ENCODE data around the gene FNBP1.

FNBP1 gene

DNA sequence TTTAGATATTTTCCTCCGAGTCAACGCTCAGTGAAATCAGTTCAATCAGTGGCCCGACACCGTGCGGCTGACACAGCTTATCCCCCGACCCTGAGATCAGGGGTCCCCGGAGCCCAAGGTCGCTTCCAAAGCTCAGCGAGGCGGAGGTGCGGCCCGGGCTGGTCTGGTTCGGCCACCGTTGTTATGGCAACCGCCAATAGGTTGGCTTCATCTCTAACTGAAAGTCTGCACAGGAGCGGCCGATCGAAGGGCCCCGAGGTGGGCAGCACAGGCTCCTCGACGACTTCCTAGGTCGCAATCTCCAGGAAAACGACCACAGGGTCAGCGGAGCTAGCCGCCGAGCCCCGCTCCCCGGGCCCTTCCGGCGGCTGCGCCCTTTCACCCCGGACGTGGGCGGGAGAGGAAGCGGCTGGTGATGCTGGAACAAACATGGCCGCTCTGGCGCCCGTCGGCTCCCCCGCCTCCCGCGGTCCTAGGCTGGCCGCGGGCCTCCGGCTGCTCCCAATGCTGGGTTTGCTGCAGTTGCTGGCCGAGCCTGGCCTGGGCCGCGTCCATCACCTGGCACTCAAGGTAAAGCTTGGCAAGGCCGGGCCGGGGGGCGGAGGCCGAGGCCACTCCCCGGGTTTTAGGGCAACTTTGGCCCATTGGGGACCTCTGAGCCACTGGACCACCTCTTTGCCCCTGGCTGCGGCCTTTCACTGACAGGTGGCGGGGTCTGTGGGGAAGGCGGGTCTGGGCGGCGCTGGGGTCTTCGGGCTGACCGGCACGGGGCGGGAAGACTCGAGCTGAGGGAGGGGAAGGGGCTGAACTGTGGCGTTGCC is 10.7 kb upstream of the FNBP1 start, which contains the start of gene GPR107:
TSS of gene GPR107 (plus strand) at position 403 of the 821 bp plus-strand sequence. CDS start at position 430, 27 bp downstream.
- no peak for DNase-seq (ENCODE audit: low read depth, low spot score)
- H3K9ac ChIP-seq (ENCODE audit: insufficient read length): peak within 1 kb of the TSS; percentile 88
- peak within 1 kb of the TSS; percentile 93 for H3K4me3 ChIP-seq
- peak within 1 kb of the TSS; percentile 35; the same call in 1 of the 2 replicates for H3K27ac ChIP-seq
- no peaks in the 10 kb centered on the region for H3K9me3 ChIP-seq (ENCODE audit: low read depth, low read length)
- TF ChIP-seq POLR2AphosphoS5 (IDR thresholded peaks at IDR 0.05; ENCODE audit: borderline replicate concordance, low read depth, low read length) (peak; percentile 91), EZH2 (IDR thresholded peaks at IDR 0.05) (no peak)
- H3K36me3 ChIP-seq (ENCODE audit: insufficient read depth, low read length): no peaks in the 10 kb centered on the region; the same call in 1 of the 2 replicates

DNA sequence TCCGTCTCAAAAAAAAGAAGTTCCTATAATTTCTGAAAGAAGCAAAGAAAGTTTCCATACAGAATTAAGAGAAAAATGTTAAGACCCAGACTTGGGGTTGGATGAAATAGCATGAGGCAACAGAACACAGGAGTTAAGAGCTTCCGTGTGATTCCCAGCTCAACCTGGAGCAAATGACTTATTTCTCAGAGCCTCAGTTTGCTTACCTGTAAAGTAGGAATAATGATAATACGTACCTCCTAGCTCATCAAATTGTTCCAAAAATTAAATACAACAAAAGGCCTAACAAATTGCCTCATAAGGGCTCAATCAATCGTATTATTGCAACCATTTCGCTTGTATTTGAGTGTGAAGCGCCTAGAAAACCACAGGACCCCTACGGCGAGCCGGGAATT is 10.1 kb upstream of the FNBP1 start:
- peak overlapping the region; percentile 88 for H3K9ac ChIP-seq (ENCODE audit: insufficient read length)
- no peak for DNase-seq (ENCODE audit: low read depth, low spot score)
- H3K36me3 ChIP-seq (ENCODE audit: insufficient read depth, low read length): no peaks in the 10 kb centered on the region; the same call in 1 of the 2 replicates
- TF ChIP-seq EZH2 (IDR thresholded peaks at IDR 0.05): no peak
- TF ChIP-seq POLR2AphosphoS5 (IDR thresholded peaks at IDR 0.05; ENCODE audit: borderline replicate concordance, low read depth, low read length): no peak
- TF ChIP-seq FOXP2 (optimal IDR thresholded peaks at IDR 0.05; ENCODE audit: control extremely low read depth, extremely low read length, insufficient read depth): no peak
- H3K9me3 ChIP-seq (ENCODE audit: low read depth, low read length): no peaks in the 10 kb centered on the region
- H3K4me3 ChIP-seq: peak overlapping the region; percentile 93
- 0 out of 2 replicates have a peak overlapping the region, but pooled peaks have one; percentile 3 for H3K27ac ChIP-seq

DNA sequence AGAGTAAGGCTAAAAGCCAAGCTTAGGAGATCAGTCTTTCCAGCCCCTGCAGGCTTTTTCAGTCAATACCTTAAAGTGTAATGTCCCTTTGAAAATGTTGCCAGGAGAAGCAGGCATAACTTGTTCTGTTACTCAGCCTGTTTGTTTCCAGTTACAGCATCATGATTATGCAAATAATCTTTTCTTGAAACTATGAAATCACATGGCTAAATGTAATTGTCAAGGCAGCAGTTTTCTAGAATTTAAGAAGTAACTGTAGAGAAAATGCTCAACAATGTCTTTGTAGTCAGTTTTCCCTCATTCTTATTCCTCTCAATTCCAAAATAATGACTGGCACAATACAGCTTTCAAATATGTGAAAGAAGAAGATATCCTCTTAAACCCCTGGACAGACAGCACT is 8.9 kb upstream of the FNBP1 start:
- TF ChIP-seq EZH2 (IDR thresholded peaks at IDR 0.05) (no peak), POLR2AphosphoS5 (IDR thresholded peaks at IDR 0.05; ENCODE audit: borderline replicate concordance, low read depth, low read length) (no peak), FOXP2 (optimal IDR thresholded peaks at IDR 0.05; ENCODE audit: control extremely low read depth, extremely low read length, insufficient read depth) (no peak)
- DNase-seq (ENCODE audit: low read depth, low spot score): no peak
- Histone ChIP-seq H3K9ac (ENCODE audit: insufficient read length) (peak overlapping the region; percentile 37), H3K4me3 (peak overlapping the region; percentile 37), H3K9me3 (ENCODE audit: low read depth, low read length) (no peaks in the 10 kb centered on the region), H3K27ac (peak overlapping the region; percentile 1; the same call in 1 of the 2 replicates), H3K36me3 (ENCODE audit: insufficient read depth, low read length) (no peaks in the 10 kb centered on the region)

DNA sequence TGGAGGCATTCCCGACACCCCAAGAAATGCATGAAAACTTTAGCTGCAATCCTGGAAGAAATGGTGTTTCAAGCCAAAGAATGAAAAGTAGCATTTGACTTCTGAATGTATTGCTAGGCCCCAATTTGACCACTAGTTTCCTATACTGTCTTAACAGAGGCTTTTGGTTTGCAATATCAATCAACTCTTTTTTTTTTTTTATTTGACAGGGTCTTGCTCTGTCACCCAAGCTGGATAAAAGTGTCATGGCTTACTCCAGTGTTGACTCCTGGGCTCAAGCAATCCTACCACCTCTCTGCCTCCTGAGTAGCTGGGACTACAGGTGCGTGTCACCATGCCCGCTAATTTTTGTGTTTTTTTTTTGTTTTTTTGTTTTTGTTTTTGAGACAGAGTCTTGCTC is 7.5 kb upstream of the FNBP1 start:
- Histone ChIP-seq H3K9me3 (ENCODE audit: low read depth, low read length) (no peaks in the 10 kb centered on the region), H3K36me3 (ENCODE audit: insufficient read depth, low read length) (no peaks in the 10 kb centered on the region), H3K27ac (peak overlapping the region; percentile 29), H3K9ac (ENCODE audit: insufficient read length) (no peak overlapping the region), H3K4me3 (no peak overlapping the region)
- TF ChIP-seq EZH2 (IDR thresholded peaks at IDR 0.05): no peak
- DNase-seq (ENCODE audit: low read depth, low spot score): no peak

DNA sequence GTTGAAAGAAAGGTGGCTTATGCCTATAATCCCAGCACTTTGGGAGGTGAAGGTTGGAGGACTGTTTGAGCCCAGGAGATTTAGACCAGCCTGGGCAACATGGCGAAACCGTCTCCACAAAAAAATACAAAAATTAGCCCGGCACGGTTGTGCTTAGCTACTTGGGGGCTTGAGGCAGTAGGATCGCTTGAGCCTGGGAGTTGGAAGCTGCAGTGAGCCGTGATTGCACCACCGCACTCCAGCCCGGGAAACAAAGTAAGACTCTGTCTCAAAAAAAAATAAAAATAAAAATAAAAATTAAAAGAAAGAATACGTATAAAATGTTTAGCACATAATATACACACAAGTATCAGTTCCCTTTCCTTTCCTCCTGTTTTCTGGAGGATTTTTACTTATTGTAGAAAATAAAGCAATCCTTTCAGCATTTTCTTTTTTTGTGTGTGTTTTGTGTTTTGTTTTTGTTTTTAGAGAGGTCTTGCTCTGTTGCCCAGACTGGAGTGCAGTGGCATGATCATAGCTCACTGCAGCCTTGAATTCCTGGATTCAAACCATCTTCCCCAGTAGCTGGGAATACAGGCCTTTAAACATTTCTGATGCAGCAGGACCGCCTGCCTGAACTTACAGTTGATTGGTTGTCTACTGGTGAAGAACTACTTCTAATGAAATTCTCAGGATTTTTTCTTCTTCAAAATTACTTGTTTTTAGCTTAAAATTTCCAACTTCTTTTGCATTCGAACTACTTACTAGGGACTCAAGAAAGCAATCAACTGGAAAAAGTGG is 6.6 kb upstream of the FNBP1 start:
- DNase-seq (ENCODE audit: low read depth, low spot score): no peak
- TF ChIP-seq EZH2 (IDR thresholded peaks at IDR 0.05) (no peak), POLR2AphosphoS5 (IDR thresholded peaks at IDR 0.05; ENCODE audit: borderline replicate concordance, low read depth, low read length) (no peak), FOXP2 (optimal IDR thresholded peaks at IDR 0.05; ENCODE audit: control extremely low read depth, extremely low read length, insufficient read depth) (no peak)
- H3K27ac ChIP-seq: peak overlapping the region; percentile 29
- H3K4me3 ChIP-seq: no peak overlapping the region
- H3K36me3 ChIP-seq (ENCODE audit: insufficient read depth, low read length): no peaks in the 10 kb centered on the region
- no peaks in the 10 kb centered on the region for H3K9me3 ChIP-seq (ENCODE audit: low read depth, low read length)
- no peak overlapping the region for H3K9ac ChIP-seq (ENCODE audit: insufficient read length)

DNA sequence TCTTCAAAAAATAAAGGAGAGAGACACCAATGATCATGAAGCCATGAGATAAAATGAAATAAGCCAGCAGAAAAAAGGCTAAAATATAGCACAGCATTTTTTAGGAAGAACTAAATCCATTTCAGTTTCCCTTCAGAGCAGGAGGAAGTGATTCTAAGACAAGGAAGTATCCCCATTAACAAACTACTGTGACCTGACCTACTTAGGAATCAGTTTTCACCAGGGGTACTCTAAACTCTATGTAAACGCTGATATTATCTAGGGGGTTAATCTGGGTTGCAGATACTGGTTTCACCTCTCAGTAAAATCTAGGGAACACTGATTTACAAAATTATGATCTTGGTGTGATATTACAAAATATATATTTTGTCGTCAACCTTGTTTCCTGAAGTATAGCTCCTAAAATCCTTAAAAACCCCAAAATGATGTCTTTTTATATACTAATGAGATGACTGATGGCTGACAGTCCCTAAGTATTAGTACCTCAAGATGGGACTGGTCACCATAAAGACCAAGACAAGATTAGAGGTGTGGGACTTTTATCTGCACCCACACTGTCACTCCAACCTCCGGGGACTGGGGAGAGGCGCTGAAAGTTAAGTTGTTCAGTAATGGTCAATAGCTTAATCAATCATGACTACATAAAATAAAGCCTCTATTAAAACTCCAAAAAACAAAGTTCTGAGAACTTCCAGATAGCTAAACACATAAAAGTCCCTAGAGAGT is 2.9 kb upstream of the FNBP1 start:
- TF ChIP-seq EZH2 (IDR thresholded peaks at IDR 0.05): no peak
- TF ChIP-seq POLR2AphosphoS5 (IDR thresholded peaks at IDR 0.05; ENCODE audit: borderline replicate concordance, low read depth, low read length): no peak
- TF ChIP-seq FOXP2 (optimal IDR thresholded peaks at IDR 0.05; ENCODE audit: control extremely low read depth, extremely low read length, insufficient read depth): no peak
- H3K9me3 ChIP-seq (ENCODE audit: low read depth, low read length): no peaks in the 10 kb centered on the region
- H3K27ac ChIP-seq: peak overlapping the region; percentile 12
- no peak overlapping the region for H3K4me3 ChIP-seq
- H3K9ac ChIP-seq (ENCODE audit: insufficient read length): no peak overlapping the region
- no peaks in the 10 kb centered on the region for H3K36me3 ChIP-seq (ENCODE audit: insufficient read depth, low read length)
- DNase-seq (ENCODE audit: low read depth, low spot score): no peak

DNA sequence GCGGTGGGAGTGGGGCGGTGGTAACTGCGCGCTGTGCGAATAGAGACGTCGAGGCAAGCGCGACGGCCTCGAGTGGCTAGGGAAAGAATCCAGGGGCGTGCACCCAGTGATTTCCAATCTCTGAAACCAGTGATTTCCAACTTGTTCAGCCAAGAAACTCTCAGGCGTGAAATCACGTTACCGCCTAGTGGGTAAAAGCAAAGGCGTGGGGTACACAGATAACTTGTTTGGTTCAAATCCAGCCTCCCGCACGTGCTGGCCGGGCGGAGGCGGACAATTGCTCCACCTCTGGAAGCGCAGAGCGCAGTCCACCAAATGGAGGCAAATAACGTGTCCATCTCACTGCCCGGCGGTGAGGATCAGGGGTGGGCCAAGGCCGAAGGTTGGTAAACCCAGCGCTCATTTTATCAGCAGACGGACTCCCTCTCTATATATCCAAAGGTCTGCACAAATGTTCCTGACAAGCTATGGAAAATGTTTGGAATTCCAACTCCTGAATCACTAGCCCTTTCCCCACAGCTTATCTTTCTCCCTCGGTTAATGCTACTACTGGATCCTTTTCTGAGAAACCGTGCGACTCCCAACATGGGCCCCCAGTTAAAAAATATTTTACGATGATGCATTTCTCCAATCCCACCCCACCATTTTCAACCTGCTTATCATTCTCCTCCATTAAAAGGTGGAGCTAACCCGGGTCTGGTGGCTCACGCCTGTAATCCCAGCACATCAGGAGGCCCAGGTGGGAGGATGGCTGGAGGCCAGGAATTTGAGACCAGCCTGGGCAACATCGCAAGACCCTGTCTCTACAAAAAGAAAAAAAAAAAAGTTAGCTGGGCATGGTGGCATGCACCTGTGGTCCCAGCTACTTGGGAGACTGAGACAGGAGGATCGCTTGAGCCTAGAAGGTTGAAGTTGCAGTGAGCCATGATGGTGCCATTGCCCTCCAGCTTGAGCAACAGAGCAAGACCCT is 950 bp upstream of the FNBP1 start:
- Histone ChIP-seq H3K4me3 (peak overlapping the region; percentile 94), H3K36me3 (ENCODE audit: insufficient read depth, low read length) (no peaks in the 10 kb centered on the region), H3K27ac (no peak overlapping the region), H3K9me3 (ENCODE audit: low read depth, low read length) (no peaks in the 10 kb centered on the region), H3K9ac (ENCODE audit: insufficient read length) (peak overlapping the region; percentile 63)
- TF ChIP-seq POLR2AphosphoS5 (IDR thresholded peaks at IDR 0.05; ENCODE audit: borderline replicate concordance, low read depth, low read length) (no peak), EZH2 (IDR thresholded peaks at IDR 0.05) (no peak), FOXP2 (optimal IDR thresholded peaks at IDR 0.05; ENCODE audit: control extremely low read depth, extremely low read length, insufficient read depth) (no peak)
- no peak for DNase-seq (ENCODE audit: low read depth, low spot score)

Data from SK-N-MC (cell line).